IMR-90 (cell line): ENCODE measurements around the gene RAVER2.

Experiments
- SMC3 ChIP-seq: fragments of 150-350 bp; IDR thresholded peaks from 2 replicates; pipeline ENCODE4 v1.6.1; 2016; ENCODE audit warnings: low read depth, mild to moderate bottlenecking, antibody characterized with exemption, low read length, moderate library complexity
- TF ChIP-seq, protein P1 (sequence below): conservative IDR thresholded peaks from 2 replicates; pipeline ENCODE4 v1.5.1; 2012; ENCODE audit warnings: mild to moderate bottlenecking, low read depth, low read length, improper control_type of control experiment

DNA sequence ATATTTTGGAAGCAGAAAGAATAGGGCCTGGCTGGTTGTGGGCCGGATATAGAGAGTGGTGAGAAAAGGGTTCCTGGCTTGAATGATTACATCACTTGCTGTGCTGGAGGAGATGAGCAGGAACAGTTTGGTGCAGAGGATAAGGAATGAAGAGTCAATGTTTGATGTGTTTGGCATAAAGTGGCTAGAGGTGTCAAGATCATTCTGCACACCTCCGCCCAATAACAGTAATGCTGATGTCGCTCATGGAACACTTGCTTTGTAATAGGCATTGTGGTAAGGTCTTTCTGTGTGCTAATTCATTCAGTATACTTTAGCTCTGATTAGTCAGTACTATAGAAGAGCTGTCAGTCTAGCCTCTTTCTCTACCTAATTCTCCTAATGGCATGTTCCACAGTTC, 48.0 kb upstream of the RAVER2 start:
- TF ChIP-seq, protein P1, sequence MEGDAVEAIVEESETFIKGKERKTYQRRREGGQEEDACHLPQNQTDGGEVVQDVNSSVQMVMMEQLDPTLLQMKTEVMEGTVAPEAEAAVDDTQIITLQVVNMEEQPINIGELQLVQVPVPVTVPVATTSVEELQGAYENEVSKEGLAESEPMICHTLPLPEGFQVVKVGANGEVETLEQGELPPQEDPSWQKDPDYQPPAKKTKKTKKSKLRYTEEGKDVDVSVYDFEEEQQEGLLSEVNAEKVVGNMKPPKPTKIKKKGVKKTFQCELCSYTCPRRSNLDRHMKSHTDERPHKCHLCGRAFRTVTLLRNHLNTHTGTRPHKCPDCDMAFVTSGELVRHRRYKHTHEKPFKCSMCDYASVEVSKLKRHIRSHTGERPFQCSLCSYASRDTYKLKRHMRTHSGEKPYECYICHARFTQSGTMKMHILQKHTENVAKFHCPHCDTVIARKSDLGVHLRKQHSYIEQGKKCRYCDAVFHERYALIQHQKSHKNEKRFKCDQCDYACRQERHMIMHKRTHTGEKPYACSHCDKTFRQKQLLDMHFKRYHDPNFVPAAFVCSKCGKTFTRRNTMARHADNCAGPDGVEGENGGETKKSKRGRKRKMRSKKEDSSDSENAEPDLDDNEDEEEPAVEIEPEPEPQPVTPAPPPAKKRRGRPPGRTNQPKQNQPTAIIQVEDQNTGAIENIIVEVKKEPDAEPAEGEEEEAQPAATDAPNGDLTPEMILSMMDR: no peak
- no peak for TF ChIP-seq SMC3
